ENCODE data around the gene CHAC1.

CHAC1 gene

DNA sequence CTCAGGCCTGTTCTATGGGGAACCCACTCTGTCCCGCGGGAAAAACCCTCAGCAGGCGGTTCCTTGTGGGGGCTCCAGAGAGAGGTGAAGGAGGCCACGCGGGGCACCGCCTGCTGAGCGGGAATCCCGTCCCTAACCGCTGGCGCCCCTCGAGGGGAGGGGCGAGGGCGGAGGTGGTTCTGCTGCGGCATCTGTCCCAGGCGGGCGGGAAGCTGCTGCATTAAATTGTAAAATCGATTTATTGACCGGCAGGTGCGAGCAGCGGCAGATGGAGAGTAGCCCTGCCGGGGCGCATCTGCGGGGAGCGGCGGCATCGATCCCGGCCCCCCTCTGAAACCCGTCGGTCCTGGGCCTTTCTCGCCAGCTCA, 27.8 kb upstream of the CHAC1 start:
- DNase-seq, result no peak

DNA sequence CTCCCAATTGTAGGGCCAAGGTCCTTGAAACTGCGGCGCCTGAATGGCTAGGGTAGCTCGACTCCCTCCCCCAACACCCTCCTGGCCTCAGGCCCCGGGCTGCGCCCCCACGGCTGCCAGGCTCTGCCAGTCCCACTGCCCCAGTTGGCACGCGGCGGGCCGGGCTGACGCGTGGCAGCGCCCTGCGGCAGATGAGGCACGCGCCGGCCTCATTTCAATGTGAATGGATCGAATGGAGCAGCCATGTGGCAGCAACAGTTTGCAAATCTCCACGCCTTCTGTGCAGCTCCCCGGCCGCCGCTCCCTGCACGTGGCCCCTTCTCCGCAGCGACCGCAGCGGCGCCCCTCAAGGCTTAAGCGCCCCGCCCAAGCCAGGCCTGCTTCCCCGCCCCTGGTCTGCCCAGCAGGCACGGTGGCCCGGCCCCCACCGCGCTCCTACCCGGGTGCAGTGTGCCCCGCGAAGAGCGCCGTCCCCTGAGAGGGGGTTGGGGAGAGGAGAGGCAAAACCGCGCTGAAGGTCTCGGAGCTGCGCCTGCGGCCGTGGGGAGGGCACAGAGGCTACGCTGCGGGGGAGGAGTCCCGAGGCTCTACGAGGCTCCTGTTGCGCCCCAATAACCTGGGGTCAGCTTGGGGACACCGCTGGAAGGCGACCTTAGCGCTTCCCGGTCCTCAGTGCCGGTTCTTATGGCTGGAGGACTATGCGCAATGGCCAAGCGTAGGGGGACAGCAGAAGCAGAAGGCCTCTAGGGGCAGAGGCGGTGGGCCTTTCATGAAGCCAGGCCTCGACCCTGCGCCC, 27.2 kb upstream of the CHAC1 start:
- DNase-seq, result no peak

DNA sequence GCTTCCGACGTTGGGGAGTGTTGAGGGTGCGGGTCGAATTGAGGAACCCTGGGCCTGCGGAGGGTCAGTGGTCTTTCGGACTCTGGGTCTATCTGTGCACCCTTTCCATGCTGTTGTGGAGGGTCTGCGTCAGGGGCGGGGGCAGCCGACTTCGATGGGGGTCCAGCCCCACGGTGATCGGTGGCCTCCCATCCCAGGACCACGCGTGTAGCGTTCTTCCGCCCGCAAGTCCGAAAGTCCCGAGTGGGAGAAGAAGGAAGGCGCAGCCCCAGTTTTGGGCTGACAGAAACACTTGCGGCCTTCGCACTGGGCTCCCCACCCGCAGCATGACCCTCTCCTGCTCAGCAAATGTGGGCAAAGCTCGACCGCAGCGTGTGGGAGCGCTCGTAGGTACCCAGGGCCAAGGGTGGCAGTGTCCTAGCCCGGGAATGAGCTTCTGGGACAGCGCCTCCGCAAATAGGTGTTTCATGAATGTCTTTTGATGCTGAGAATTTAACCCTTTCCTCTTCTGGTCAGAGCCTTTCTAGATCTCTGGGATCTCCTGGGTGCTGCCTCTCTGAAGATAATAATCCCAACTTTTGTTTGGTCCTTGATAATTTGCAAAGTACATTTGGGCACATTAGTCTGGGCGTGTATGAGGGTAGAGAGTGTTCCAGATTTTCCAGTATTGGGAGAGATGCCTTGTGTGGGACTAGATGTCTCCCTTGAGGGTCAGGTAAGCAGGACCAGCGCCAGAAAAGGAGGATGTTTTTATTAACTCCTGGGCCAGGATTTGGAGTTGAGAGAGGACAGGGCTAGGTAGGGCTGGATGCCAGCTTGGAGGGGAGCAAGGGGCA, 26.4 kb upstream of the CHAC1 start:
- no peak for DNase-seq

DNA sequence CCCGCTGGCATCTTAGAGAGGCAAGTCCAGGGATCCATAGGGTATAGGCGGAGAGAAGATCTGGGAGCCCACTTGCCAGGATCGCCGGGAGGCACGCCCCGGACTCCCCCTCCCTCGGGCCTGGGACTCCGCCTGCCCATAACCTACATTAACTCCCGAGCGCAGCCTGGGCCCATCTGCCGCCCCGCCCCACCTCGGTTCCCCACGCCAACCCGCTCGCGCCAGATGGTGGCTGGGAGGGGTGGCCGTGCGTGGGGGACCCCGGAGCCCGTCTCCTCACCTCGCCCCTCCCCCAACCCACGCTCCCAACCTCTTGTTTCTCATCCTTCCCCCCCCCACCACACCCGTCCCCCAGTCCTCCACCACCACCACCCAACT, 25.8 kb upstream of the CHAC1 start:
- no peak for DNase-seq

DNA sequence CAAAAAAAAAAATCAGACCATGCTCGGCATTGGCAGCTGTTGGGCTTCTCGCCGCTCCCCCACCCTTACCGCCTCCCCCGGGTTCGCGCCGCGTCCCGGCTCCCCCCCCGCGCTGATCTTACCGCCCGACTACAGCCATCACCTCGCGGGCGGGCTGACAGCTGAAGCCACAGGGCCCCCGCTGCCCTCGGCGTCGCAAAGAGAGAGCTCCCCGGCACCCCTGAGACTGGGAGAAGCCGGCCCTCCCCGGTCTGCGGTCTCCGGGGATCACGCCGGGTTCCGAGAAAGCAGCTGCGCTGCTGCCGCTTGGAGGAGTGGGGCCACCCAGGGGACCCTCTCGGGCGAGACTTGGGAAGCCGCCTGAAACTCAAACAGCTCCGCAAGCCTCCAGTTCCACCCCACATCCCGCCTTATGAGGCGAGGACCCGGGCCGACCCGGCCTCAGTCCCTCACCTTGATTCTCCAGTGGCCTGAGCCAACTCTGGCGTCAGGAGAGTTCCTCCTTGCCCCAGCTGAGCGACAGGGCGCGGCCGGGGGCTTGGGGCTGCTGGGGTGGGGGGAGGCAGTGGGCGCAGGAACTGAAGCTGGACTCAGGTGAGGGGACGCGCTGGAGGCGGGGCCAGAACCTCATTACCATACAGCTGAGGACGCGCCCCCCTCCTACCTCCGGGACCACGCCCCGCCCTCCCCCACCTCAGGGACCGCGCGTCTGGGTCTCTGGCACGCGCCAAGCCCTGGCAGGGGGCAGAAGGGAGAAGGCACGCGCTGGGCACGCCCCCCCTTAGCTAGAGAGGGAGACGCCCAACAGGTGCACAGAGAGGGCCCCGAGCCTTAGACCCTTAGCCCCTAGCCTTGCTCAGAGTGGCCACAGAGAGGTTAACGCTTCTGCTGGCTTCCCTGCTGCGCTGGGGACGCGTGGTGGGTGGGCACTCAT, 25.1 kb upstream of the CHAC1 start:
- no peak for DNase-seq

DNA sequence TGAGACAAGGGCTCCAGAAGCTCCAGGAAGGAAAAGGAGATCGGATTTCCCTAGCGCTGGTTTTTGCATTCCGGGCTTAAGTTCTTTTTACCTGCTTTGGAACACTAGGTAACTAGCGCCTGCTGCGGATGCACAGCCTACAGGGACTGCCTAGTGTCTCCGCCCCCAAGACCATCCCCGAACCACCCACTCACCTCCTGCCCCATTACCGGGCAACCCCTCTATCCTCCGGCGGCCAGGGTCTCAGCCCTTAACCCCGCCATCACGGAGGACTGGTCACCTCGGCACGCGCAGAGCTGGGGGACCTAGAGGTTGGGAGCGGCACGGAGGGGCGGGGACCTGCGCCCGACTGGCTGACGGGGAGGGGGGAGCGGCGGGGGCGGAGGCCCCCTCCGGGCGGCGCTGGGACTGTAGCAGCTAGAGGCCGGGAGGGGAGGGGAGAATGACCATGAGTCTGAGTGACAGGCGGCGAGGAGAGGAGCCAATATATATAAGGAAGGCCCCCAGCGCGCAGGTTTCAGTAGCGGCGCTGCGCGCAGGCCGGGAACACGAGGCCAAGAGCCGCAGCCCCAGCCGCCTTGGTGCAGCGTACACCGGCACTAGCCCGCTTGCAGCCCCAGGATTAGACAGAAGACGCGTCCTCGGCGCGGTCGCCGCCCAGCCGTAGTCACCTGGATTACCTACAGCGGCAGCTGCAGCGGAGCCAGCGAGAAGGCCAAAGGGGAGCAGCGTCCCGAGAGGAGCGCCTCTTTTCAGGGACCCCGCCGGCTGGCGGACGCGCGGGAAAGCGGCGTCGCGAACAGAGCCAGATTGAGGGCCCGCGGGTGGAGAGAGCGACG, 24.2 kb upstream of the CHAC1 start, which contains the start of gene DLL4:
TSS of gene DLL4 (plus strand) at position 520 of the 839 bp plus-strand sequence. CDS start 329 bp downstream, outside the sequence.
- peak in 1 of 5 donors; percentile 46 for DNase-seq

DNA sequence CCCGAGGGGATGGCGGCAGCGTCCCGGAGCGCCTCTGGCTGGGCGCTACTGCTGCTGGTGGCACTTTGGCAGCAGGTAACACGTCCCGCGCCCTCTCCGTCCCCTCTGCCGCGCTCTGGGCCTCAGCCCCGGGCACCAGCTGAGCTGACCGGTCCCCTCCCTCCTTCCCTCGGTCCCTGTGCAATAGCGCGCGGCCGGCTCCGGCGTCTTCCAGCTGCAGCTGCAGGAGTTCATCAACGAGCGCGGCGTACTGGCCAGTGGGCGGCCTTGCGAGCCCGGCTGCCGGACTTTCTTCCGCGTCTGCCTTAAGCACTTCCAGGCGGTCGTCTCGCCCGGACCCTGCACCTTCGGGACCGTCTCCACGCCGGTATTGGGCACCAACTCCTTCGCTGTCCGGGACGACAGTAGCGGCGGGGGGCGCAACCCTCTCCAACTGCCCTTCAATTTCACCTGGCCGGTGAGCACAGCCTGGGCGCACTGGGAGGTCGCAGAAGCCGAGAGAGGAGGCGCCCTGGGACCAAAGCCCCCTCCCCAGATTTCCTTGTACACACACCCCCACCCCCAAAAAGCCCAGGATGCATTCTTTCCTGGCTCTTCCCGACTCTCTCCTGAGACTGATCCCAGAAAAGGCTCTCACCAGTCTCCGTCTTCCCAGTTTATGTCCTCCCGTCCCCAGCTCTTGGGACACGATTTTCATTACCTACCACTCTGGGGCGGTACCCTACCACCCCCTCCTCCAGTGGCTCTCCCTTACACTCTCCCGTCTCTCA, 23.4 kb upstream of the CHAC1 start:
- no peak for DNase-seq

DNA sequence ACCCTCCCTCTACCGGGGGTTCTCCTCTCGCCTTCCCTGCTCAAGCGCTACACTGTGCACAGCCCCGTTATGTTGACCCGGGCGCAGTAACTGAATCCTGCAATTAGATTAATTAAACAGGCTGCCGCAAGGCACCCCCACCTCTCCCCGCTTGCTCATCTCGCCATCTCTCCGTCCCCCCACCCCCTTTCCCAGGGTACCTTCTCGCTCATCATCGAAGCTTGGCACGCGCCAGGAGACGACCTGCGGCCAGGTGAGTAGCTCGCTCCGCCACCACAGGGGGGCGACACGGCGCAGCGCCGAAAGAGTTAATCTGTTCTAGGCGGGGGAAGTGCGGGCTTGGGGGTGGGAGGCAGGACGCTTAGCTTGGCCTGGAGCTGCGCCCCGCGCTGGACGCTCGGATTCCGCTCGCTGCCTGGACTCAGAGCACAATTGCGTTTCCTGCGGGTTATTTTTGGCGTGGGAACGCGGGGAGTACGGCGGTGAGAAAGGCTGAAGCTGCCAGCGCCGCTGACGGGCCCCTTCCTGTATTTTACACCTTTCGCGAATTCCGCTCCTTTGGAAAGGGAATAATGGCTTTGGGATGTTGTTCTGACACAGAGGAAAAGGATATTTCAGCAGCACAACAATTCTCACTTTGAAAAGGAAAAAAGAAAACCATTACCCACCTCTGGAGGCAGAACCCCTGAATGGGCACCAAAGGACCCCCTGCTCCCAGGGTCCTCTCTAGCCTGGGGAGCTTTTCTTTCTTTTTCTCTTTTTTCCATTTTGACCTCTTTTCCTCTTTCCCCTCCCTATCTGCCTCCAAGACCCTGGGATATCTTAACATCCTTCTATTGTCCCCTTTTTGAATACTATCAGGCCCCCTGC, 22.6 kb upstream of the CHAC1 start:
- peak in 2 of 5 donors; percentile 20 to 46 for DNase-seq

DNA sequence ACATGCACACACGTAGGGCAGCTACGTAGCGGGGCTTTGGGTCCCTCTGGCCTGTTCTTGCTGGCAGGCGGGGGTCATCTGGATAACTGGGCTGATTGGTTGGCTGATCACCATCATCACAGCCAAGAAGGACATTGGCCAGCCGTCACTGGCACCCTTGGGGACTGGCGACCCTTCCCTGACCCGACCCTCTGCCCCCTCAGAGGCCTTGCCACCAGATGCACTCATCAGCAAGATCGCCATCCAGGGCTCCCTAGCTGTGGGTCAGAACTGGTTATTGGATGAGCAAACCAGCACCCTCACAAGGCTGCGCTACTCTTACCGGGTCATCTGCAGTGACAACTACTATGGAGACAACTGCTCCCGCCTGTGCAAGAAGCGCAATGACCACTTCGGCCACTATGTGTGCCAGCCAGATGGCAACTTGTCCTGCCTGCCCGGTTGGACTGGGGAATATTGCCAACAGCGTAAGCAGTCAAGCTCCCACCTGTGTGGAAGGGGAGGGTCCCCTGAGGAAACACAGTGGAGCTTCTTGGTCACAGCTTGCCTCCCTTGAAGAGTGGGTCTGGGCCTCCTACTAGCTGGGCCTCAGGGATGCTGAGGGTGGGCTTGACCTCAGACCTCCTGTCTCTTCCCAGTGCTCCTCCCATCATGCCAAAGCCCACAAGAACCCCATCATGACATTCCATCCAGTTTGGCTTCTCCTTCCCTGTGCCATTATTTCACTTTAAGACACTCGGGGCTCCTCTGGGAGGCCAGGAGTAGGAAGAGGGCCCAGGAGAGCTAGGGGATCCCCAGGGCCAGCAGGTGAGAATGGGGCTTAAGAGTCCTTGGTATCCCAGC, 21.8 kb upstream of the CHAC1 start:
- DNase-seq, result no peak

DNA sequence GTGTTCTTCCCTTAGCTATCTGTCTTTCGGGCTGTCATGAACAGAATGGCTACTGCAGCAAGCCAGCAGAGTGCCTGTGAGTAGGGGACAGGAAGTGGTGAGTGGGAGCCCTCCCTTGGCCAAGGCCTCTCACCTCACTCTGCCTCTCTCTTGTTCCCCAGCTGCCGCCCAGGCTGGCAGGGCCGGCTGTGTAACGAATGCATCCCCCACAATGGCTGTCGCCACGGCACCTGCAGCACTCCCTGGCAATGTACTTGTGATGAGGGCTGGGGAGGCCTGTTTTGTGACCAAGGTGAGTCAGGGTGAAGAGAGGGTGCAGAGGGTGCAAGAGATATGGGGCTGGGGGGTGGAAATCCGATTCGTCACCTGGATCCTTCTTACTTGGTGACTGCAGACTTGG, 21.1 kb upstream of the CHAC1 start:
- no peak for DNase-seq

DNA sequence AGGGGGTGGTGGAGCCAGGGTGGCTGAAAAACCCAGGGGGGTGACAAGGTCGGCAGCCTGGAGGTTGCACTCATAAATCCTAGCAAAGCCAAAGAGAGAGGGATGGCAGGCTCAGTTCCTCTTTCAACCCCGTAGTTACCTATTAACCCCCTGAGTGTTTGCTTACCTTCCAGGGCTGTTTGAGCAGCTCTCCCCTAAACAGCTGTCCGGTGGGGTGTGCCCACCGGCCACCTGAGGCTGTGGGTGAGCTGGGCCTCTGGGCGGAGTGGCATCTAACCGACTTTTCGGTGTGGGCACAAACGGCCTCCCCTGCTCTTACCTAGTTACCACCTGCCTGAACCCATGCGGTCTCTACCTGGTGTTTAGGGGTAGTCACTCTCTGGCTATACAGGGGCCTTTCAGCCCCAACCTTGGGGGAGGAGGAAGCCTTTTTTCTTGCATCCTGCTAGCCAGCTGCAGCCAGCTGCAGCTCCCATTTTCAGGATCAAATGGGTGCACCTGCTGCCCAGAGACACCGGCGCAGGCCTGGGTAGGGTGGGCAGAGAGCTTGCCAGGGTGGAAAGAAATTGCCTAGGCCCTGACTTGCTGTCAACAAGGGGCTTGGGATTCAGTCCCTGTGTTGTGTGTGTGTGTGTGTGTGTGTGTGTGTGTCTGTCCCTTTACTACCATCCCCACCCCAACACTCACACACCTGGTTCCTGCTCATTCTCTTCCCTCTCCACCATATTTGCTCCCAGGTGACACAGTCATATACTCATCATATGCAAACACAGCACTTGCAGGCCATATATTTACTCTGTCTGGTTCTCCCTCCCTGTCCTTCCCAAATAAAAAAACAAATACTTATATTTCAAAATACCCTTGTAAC, 20.4 kb upstream of the CHAC1 start:
- DNase-seq, result no peak

DNA sequence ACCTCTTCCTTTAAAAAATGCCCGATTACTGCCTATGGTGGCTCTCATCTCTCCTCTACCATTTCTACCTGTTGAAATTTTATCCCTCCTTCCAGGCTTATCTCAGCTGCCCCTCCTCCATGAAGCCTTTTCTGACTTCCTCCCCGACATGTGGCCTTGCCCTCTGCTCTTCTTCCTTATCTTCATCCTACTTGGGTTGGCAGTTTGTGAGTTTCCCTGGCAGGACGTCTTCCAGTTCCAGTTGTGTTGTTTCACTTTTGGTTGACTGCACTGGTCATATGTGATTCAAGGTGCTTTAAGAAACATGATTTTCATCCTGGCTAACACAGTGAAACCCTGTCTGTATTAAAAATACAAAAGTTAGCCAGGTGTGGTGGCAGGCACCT, 19.8 kb upstream of the CHAC1 start:
- no peak for DNase-seq

DNA sequence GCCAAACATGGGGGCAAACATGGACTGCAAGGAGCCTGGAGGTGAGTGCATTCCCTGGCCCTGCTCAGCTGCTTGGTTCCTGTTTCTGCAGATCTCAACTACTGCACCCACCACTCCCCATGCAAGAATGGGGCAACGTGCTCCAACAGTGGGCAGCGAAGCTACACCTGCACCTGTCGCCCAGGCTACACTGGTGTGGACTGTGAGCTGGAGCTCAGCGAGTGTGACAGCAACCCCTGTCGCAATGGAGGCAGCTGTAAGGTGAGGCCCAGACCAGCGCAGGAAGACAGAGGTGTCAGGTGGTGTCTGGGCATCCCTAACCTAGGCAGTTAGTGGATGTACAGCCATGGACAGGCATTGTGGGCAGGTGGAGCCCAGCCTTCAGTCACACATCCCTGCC, 18.8 kb upstream of the CHAC1 start:
- DNase-seq, result no peak

DNA sequence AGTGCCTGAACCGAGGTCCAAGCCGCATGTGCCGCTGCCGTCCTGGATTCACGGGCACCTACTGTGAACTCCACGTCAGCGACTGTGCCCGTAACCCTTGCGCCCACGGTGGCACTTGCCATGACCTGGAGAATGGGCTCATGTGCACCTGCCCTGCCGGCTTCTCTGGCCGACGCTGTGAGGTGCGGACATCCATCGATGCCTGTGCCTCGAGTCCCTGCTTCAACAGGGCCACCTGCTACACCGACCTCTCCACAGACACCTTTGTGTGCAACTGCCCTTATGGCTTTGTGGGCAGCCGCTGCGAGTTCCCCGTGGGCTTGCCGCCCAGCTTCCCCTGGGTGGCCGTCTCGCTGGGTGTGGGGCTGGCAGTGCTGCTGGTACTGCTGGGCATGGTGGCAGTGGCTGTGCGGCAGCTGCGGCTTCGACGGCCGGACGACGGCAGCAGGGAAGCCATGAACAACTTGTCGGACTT, 17.0 kb upstream of the CHAC1 start:
- no peak for DNase-seq

DNA sequence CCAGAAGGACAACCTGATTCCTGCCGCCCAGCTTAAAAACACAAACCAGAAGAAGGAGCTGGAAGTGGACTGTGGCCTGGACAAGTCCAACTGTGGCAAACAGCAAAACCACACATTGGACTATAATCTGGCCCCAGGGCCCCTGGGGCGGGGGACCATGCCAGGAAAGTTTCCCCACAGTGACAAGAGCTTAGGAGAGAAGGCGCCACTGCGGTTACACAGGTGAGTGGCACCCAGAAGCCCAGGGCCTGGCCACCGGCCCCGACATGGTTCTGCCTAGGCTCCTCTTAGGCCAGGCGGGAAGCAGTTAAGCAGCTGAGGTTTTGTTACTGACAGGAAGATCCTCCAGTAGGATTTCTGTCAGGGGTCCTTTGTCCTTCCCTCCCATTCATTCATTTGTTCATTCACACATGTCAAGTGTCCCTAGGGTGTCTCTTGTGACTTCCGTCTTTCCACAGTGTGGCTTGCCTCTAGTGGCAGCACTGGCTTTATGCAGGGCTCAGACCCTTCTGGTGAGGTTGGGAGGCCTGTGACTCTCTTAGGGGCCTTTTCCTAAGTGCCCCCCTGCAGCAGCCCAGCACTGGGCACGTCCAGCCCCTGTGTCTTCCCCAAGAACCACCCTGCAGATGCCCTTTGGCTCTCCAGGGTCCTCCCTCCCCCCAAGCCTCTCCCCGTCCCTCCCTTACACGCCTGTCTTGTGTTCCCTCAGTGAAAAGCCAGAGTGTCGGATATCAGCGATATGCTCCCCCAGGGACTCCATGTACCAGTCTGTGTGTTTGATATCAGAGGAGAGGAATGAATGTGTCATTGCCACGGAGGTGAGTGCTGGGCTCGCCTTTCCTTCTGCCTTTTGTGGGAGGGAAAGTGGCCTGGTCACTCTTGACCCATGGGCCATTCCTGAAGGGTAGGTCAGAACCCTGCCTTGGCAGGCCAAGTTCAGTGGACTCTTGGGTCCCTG, 16.3 kb upstream of the CHAC1 start:
- DNase-seq, result no peak

DNA sequence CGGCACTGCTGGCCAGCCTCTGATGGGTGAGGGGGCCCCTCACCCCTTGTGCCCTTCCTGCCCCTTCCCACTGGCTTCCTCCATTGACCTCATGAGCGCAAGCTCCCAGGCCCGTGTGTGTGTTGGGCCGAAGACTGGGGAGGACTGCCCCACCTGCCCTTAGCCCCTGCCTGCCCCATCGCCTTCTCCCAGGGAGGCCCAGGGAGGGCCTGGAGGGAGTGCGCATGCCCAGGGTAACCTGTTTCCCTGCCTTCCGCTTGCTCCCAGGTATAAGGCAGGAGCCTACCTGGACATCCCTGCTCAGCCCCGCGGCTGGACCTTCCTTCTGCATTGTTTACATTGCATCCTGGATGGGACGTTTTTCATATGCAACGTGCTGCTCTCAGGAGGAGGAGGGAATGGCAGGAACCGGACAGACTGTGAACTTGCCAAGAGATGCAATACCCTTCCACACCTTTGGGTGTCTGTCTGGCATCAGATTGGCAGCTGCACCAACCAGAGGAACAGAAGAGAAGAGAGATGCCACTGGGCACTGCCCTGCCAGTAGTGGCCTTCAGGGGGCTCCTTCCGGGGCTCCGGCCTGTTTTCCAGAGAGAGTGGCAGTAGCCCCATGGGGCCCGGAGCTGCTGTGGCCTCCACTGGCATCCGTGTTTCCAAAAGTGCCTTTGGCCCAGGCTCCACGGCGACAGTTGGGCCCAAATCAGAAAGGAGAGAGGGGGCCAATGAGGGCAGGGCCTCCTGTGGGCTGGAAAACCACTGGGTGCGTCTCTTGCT, 15.3 kb upstream of the CHAC1 start:
- no peak for DNase-seq

Data from T-helper 1 cell (primary cell).